ENCODE measurements around the gene GPR78.
A peak's percentile ranks its signal among the peaks of the same experiment; 100 is the strongest.

The GPR78 gene

GRCh38 chr4:8585721-8586212 is 5.6 kb downstream of the GPR78 start:
- no peak overlapping the region for H3K4me3 ChIP-seq (ENCODE audit: low read length)
- DNase-seq (ENCODE audit: low read depth): no peak
- no peak for TF ChIP-seq CTCF (IDR thresholded peaks at IDR 0.05; ENCODE audit: insufficient read depth, low read depth, low read length, missing control alignments)

- H3K4me3 ChIP-seq (ENCODE audit: low read length): no peak overlapping the region
- DNase-seq (ENCODE audit: low read depth): no peak
- no peak for TF ChIP-seq CTCF (IDR thresholded peaks at IDR 0.05; ENCODE audit: insufficient read depth, low read depth, low read length, missing control alignments)
Measured at GRCh38 chr4:8586246-8586645, 6.1 kb downstream of the GPR78 start.

GRCh38 chr4:8586671-8587468 is 6.7 kb downstream of the GPR78 start:
- peak; percentile 24 for TF ChIP-seq CTCF (IDR thresholded peaks at IDR 0.05; ENCODE audit: insufficient read depth, low read depth, low read length, missing control alignments)
- no peak overlapping the region for H3K4me3 ChIP-seq (ENCODE audit: low read length)
- DNase-seq (ENCODE audit: low read depth): no peak

GRCh38 chr4:8587469-8588195 is 7.4 kb downstream of the GPR78 start:
- no peak overlapping the region for H3K4me3 ChIP-seq (ENCODE audit: low read length)
- DNase-seq (ENCODE audit: low read depth): no peak
- no peak for TF ChIP-seq CTCF (IDR thresholded peaks at IDR 0.05; ENCODE audit: insufficient read depth, low read depth, low read length, missing control alignments)

- no peak for DNase-seq (ENCODE audit: low read depth)
- TF ChIP-seq CTCF (IDR thresholded peaks at IDR 0.05; ENCODE audit: insufficient read depth, low read depth, low read length, missing control alignments): no peak
Measured at GRCh38 chr4:8588196-8588470, 7.9 kb downstream of the GPR78 start.

GRCh38 chr4:8589336-8589735 is 9.1 kb downstream of the GPR78 start:
- no peak for DNase-seq (ENCODE audit: low read depth)
- no peak overlapping the region for H3K4me3 ChIP-seq (ENCODE audit: low read length)
- no peak for TF ChIP-seq CTCF (IDR thresholded peaks at IDR 0.05; ENCODE audit: insufficient read depth, low read depth, low read length, missing control alignments)

More at GRCh38 chr4:8588196-8588470, 7.9 kb downstream of the GPR78 start:
- H3K4me3 ChIP-seq (ENCODE audit: low read length): no peak overlapping the region
